Measurements from ENCODE around the gene POU2F2. TPM values are rescaled to one million over a fixed set of nuclear protein-coding genes. Genes with fewer than 3 reads are reported as not detected.

The POU2F2 gene
- total RNA-seq, 6 experiments from 2014 or later = 6.4 to 11.0 (median 7.8) TPM

DNA sequence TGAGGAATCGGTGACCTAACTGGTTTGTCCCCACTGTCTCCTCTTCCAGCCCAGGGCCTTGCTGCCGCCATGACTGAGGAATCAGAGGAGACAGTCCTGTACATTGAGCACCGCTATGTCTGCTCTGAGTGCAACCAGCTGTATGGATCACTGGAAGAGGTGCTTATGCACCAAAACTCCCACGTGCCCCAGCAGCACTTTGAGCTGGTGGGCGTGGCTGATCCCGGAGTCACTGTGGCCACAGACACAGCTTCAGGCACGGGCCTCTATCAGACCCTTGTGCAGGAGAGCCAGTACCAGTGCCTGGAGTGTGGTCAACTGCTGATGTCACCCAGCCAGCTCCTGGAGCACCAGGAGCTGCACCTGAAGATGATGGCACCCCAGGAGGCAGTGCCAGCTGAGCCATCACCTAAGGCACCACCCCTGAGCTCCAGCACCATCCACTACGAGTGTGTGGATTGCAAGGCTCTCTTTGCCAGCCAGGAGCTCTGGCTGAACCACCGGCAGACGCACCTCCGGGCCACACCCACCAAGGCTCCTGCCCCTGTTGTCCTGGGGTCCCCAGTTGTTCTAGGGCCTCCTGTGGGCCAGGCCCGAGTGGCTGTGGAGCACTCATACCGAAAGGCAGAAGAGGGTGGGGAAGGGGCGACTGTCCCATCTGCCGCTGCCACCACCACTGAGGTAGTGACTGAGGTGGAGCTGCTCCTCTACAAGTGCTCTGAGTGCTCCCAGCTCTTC is 53.5 kb downstream of the POU2F2 start:
- Mint-ChIP-seq H3K27me3 (ENCODE audit: insufficient read depth) (peaks cover 6% of the 10 kb centered on the region), H3K27ac (peak overlapping the region; percentile 82; the same call in 1 of the 2 replicates), H3K9me3 (no peaks in the 10 kb centered on the region), H3K36me3 (ENCODE audit: low read depth) (peaks cover 22% of the 10 kb centered on the region), H3K4me3 (peak overlapping the region; percentile 97; the same call in 1 of the 2 replicates), H3K4me1 (ENCODE audit: low read depth) (peaks cover 47% of the 10 kb centered on the region)
- TF ChIP-seq, protein P1, sequence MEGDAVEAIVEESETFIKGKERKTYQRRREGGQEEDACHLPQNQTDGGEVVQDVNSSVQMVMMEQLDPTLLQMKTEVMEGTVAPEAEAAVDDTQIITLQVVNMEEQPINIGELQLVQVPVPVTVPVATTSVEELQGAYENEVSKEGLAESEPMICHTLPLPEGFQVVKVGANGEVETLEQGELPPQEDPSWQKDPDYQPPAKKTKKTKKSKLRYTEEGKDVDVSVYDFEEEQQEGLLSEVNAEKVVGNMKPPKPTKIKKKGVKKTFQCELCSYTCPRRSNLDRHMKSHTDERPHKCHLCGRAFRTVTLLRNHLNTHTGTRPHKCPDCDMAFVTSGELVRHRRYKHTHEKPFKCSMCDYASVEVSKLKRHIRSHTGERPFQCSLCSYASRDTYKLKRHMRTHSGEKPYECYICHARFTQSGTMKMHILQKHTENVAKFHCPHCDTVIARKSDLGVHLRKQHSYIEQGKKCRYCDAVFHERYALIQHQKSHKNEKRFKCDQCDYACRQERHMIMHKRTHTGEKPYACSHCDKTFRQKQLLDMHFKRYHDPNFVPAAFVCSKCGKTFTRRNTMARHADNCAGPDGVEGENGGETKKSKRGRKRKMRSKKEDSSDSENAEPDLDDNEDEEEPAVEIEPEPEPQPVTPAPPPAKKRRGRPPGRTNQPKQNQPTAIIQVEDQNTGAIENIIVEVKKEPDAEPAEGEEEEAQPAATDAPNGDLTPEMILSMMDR (IDR thresholded peaks at IDR 0.05) = no peak
- no peak for DNase-seq

DNA sequence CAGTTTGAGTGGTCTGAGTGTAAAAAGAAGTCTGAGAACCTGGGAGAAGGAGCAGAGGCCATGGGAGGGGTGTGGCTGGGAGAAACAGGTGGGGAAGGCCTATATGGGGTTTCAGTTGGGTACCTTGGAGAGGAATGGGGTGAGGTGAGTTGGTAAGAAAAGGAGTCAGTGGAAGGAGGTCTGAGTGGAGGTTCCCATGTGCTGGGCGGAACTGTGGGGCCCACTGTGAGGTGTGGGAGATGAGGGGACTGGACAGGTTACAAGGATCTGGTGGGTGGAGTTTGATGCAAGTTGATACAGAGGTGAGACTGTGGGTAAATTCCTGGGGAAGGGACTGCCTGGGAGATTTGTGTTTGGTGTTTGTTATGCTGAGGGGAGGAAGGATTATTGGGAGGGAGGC is 54.2 kb downstream of the POU2F2 start:
- Mint-ChIP-seq H3K4me1 (ENCODE audit: low read depth) (peaks cover 47% of the 10 kb centered on the region), H3K27ac (peak overlapping the region; percentile 82; the same call in 1 of the 2 replicates), H3K4me3 (peak overlapping the region; percentile 97), H3K36me3 (ENCODE audit: low read depth) (peaks cover 20% of the 10 kb centered on the region), H3K27me3 (ENCODE audit: insufficient read depth) (peaks cover 6% of the 10 kb centered on the region), H3K9me3 (no peaks in the 10 kb centered on the region)
- TF ChIP-seq, protein P1 (IDR thresholded peaks at IDR 0.05) = no peak
- no peak for DNase-seq

DNA sequence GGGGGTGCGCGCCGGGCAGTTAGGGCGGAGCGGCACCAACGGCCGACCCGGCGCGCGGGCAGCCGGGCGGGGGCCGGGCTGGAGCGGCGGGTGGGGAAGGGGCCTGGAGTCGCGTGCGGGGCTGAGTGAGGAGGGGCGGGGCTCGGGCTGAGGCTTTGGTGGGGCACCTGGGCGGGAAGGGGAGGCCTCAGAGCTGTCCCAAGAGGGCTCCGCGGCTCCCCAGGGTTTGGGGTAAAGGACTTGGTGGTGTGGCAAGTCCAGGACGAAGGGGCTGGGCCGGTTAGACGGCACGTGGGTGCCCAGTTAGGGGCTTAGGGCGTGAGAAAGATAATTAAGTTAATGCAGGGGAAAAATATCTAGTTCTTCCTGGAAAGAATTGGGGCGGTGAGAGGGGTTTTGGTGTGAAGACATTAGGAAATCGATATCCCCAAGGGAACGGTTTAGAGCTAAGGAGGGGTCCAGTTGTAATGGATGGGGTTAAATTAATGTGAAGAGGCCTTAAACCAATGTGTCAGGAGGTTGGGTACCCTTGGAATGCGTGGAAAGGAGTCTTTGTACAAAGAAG is 55.8 kb downstream of the POU2F2 start:
- Mint-ChIP-seq H3K27me3 (ENCODE audit: insufficient read depth) (peaks cover 12% of the 10 kb centered on the region), H3K4me3 (peak overlapping the region; percentile 97), H3K27ac (peak overlapping the region; percentile 82), H3K9me3 (no peaks in the 10 kb centered on the region), H3K36me3 (ENCODE audit: low read depth) (peaks cover 16% of the 10 kb centered on the region), H3K4me1 (ENCODE audit: low read depth) (peaks cover 42% of the 10 kb centered on the region)
- TF ChIP-seq, protein P1 (IDR thresholded peaks at IDR 0.05) = no peak
- DNase-seq = no peak

DNA sequence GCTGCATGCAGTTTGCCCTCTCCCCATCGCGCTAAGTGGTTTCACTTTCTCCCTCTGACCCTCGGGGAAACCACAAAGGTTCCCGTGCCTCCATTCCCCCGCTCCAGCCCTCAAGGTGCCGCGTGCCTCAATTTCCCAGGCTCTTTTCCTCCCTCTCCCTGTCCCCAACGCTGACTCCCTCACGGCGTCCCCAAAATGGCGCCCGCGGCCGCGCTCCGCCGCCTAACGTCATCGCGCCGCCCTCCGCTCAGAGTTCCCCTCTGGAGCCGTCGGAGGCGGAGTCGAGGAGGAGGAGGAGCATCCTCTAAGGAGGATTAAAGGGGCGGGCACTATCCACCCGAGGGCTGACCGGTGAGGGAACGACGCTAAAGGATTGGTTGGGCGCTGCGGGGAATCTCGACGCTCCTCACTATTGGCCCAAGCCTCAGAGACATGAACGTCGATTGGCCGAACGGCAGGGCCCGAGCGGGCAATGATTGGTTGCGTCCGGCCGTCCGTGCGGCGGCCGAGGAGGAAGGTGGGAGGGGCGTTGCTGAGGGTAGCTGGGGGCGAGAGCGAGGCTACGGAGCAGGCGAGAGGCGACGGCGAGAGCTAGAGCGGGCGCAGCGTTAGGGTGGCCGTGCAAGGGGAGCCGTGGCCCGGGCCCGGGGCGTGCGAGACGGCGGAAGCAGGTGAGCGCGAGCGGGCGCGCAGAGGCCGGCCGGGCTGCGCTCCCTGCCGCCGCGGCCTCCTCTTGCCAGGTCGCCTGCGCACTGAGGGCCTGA is 56.4 kb downstream of the POU2F2 start, which contains the start of gene ZNF574:
Gene ZNF574, plus strand, starts transcription at position 551 of the 764 bp plus-strand sequence. CDS start 2,441 bp downstream, outside the sequence.
- TF ChIP-seq, protein P1 (IDR thresholded peaks at IDR 0.05) = no peak
- H3K4me3 Mint-ChIP-seq = peak within 1 kb of the TSS; percentile 97
- H3K27ac Mint-ChIP-seq = peak within 1 kb of the TSS; percentile 100
- H3K4me1 Mint-ChIP-seq (ENCODE audit: low read depth) = peaks cover 38% of the 10 kb centered on the region
- H3K36me3 Mint-ChIP-seq (ENCODE audit: low read depth) = peaks cover 12% of the 10 kb centered on the region; the same call in 1 of the 2 replicates
- H3K9me3 Mint-ChIP-seq = no peaks in the 10 kb centered on the region
- H3K27me3 Mint-ChIP-seq (ENCODE audit: insufficient read depth) = peaks cover 18% of the 10 kb centered on the region
- DNase-seq = peak; percentile 99

DNA sequence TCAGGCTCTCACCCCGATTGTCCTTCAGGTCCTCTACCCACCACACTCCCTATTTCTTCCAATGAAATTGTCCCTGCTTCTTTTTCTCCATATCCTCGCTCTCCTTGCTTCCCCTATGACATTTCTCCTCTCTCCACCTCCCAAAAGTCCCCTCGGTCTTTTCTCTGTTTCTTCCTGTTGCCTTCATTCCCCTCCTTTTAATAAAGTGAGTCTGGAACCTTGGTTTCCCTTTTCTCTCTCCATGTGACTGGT is 57.0 kb downstream of the POU2F2 start:
- no peak for DNase-seq
- Mint-ChIP-seq H3K36me3 (ENCODE audit: low read depth) (peaks cover 12% of the 10 kb centered on the region; the same call in 1 of the 2 replicates), H3K4me3 (peak overlapping the region; percentile 97), H3K27ac (peak overlapping the region; percentile 100), H3K9me3 (no peaks in the 10 kb centered on the region), H3K27me3 (ENCODE audit: insufficient read depth) (peaks cover 23% of the 10 kb centered on the region), H3K4me1 (ENCODE audit: low read depth) (peaks cover 38% of the 10 kb centered on the region)
- TF ChIP-seq, protein P1 (IDR thresholded peaks at IDR 0.05) = no peak

All from HFFc6 (cell line).